Measurements from ENCODE around the gene PRSS53. TPM values are rescaled to one million over a fixed set of nuclear protein-coding genes. Genes with fewer than 3 reads are reported as not detected.

Gene PRSS53
- total RNA-seq, 1 donor from 2014 or later: 4.4 TPM

DNA sequence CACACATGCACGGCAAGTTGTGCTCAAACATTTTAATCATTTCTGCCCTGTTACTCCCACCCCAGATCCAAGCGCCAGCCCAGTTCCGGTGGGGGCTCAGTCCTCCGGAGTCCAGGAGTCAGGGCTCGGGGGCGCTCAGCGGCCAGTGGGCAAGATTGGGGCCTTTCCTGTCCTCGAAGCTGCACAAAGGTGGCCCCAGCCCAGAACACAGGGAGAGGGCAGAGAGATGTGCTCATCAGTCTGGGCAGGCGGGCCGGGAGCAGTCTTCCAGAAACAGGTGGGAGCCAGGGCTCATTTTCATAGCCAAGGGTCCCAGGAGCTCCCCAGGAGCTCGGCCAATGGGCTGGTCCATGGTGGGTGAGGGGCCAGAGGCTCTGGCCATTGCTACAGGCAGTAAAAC lies 42.7 kb upstream of the PRSS53 start:
- Mint-ChIP-seq H3K36me3 (ENCODE audit: low read depth) (no peaks in the 10 kb centered on the region), H3K27ac (ENCODE audit: unreplicated experiment) (no peak overlapping the region), H3K27me3 (ENCODE audit: low read depth) (peaks cover 12% of the 10 kb centered on the region), H3K9me3 (no peaks in the 10 kb centered on the region), H3K4me3 (no peak overlapping the region), H3K4me1 (peaks cover 21% of the 10 kb centered on the region)
- TF ChIP-seq, protein P1, sequence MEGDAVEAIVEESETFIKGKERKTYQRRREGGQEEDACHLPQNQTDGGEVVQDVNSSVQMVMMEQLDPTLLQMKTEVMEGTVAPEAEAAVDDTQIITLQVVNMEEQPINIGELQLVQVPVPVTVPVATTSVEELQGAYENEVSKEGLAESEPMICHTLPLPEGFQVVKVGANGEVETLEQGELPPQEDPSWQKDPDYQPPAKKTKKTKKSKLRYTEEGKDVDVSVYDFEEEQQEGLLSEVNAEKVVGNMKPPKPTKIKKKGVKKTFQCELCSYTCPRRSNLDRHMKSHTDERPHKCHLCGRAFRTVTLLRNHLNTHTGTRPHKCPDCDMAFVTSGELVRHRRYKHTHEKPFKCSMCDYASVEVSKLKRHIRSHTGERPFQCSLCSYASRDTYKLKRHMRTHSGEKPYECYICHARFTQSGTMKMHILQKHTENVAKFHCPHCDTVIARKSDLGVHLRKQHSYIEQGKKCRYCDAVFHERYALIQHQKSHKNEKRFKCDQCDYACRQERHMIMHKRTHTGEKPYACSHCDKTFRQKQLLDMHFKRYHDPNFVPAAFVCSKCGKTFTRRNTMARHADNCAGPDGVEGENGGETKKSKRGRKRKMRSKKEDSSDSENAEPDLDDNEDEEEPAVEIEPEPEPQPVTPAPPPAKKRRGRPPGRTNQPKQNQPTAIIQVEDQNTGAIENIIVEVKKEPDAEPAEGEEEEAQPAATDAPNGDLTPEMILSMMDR (conservative IDR thresholded peaks at IDR 0.05): no peak
- no peak for DNase-seq (ENCODE audit: low read depth, low spot score)

DNA sequence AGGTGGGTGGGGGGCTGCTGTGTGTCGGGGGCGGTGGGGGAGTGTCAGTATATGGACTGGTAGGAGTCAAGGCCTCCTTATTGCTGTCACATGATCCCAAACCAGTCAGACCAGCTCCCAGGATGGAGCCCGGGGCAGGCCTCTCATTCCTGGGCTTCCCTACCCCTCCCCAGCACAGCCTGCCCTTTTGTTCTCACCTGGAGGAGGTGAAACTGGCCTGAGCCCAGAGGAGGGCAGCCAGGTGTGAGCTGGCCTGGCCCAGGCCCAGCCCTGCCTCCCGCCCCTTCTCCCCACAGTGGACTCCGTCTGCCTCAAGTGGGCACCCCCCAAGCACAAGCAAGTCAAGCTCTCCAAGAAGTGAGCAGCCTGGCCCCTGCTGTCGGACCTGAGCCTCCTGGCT lies 42.2 kb upstream of the PRSS53 start:
- Mint-ChIP-seq H3K27me3 (ENCODE audit: low read depth) (peaks cover 8% of the 10 kb centered on the region), H3K4me3 (no peak overlapping the region), H3K36me3 (ENCODE audit: low read depth) (no peaks in the 10 kb centered on the region), H3K4me1 (peaks cover 17% of the 10 kb centered on the region), H3K9me3 (no peaks in the 10 kb centered on the region), H3K27ac (ENCODE audit: unreplicated experiment) (no peak overlapping the region)
- DNase-seq (ENCODE audit: low read depth, low spot score): no peak
- TF ChIP-seq, protein P1 (conservative IDR thresholded peaks at IDR 0.05): no peak

DNA sequence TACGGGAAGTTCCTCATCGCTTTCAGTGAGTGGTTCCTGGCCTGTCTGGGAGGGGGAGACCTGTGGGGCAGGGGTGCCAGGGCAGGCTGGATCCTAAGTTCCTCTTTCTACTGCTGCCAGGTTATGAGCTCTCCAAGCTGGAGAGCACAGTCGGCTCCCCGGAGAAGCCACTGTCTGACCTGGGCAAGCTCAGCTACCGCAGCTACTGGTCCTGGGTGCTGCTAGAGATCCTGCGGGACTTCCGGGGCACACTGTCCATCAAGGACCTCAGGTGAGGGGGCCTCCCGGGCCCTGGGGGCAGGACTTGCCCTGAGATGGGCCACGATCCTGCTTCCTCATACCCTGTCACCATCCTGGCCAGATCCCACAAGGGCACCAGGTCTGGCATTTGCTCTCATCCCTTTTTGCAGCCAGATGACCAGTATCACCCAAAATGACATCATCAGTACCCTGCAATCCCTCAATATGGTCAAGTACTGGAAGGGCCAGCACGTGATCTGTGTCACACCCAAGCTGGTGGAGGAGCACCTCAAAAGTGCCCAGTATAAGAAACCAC lies 41.7 kb upstream of the PRSS53 start:
- Mint-ChIP-seq H3K4me3 (no peak overlapping the region), H3K27ac (ENCODE audit: unreplicated experiment) (no peak overlapping the region), H3K27me3 (ENCODE audit: low read depth) (peaks cover 5% of the 10 kb centered on the region), H3K4me1 (peaks cover 14% of the 10 kb centered on the region), H3K9me3 (no peaks in the 10 kb centered on the region), H3K36me3 (ENCODE audit: low read depth) (no peaks in the 10 kb centered on the region)
- no peak for DNase-seq (ENCODE audit: low read depth, low spot score)
- TF ChIP-seq, protein P1 (conservative IDR thresholded peaks at IDR 0.05): no peak

DNA sequence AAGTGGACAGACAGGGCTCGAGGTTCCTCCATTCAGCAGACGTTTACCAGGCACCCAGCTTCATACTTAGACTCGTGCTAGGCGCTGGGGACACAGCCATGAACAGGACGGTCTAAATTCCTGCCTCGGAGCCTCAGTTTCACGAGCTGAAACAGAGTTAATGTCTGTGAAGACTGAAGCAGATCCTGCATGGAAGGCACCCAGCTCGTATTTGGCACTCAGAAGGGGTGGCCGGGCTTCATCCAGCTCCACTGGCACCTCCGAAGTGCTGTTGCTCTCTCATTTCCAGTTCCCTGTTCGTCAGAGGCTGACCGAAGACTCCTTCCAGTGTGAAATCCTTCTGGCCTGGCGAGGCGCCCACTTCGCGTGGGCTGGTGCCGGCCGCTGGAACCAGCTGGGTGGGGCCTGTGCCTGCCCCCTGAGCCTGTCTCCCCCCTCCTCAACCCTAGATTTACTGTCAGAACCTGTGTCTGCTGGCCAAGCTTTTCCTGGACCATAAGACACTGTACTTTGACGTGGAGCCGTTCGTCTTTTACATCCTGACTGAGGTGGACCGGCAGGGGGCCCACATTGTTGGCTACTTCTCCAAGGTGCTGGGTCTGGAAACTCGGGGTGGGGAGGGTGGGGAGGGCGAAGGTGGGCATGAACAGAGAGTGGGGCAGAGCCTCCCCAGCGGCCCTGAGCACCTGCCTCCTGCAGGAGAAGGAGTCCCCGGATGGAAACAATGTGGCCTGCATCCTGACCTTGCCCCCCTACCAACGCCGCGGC lies 41.0 kb upstream of the PRSS53 start:
- Mint-ChIP-seq H3K4me3 (no peak overlapping the region), H3K27me3 (ENCODE audit: low read depth) (peaks cover 5% of the 10 kb centered on the region), H3K4me1 (peaks cover 14% of the 10 kb centered on the region), H3K36me3 (ENCODE audit: low read depth) (no peaks in the 10 kb centered on the region), H3K9me3 (no peaks in the 10 kb centered on the region), H3K27ac (ENCODE audit: unreplicated experiment) (no peak overlapping the region)
- TF ChIP-seq, protein P1 (conservative IDR thresholded peaks at IDR 0.05): no peak
- DNase-seq (ENCODE audit: low read depth, low spot score): no peak

DNA sequence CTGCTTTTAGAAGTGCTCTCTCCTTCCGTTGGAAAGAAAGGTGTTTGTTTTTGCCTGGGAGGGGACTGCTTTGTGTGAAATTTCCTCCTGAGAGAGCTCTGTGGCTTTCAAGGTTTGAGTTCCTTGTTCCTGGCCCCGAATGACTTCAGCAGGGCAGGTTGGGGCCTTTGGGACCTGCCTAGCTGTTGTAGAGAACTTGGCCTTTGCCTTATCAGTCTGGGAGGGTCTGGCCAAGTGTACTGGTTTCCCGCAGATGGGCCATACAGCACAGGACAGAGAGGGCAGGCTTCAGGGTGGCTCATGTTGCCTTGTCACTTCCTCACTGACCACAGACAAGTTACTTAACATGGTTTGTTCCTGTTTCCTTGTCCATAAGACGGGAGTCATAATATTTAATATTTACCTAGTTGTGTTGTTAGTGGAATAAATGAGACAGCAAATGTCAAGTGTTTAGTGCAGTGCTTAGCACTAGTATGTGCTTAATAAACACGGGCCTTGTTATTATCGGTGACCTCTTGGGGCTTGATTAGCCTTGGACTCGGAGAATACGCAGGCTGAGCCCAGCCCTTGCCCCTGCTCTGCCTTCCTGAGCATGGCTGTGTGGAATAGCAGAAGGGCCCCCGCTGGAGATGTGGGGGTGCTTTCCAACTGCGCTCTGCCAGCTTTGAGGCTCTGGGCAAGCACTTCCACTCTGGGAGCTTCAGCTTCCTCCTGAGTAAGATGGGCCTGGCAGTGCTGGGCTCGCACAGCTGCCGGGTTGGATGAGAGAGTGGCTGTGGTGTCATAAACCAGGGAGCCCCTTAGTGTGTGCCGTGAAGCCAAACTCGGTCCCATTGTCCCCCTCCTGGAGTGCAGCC lies 40.2 kb upstream of the PRSS53 start:
- H3K9me3 Mint-ChIP-seq: no peaks in the 10 kb centered on the region
- peaks cover 6% of the 10 kb centered on the region for H3K4me1 Mint-ChIP-seq
- no peak for DNase-seq (ENCODE audit: low read depth, low spot score)
- TF ChIP-seq, protein P1 (conservative IDR thresholded peaks at IDR 0.05): no peak
- no peaks in the 10 kb centered on the region for H3K36me3 Mint-ChIP-seq (ENCODE audit: low read depth)
- H3K4me3 Mint-ChIP-seq: no peak overlapping the region
- H3K27me3 Mint-ChIP-seq (ENCODE audit: low read depth): peaks cover under 1% of the 10 kb centered on the region
- H3K27ac Mint-ChIP-seq (ENCODE audit: unreplicated experiment): no peak overlapping the region
